Astrocyte of the spinal cord (primary cell): ENCODE results near the gene FRA10AC1.

Source experiments
- DNase-seq: peaks from one replicate; pipeline ENCODE4 v3.0.0; 2011; ENCODE audit warnings: low read depth, low spot score
- H3K4me3 ChIP-seq: 2 replicates; pipeline ENCODE4 v1.5.1; 2011; ENCODE audit warnings: low read depth, mild to moderate bottlenecking, low read length, moderate library complexity
- in situ Hi-C: cut with HindIII; loops from 2 replicates; pipeline ENCODE4 v1.10.0; 2017; ENCODE audit warnings: low sequenced_read_pairs
- TF ChIP-seq, protein P1 (sequence below): IDR thresholded peaks from 2 replicates; pipeline ENCODE4 v1.5.1; 2012; ENCODE audit warnings: low read depth, mild to moderate bottlenecking, low read length, inconsistent platforms

The FRA10AC1 gene

DNA sequence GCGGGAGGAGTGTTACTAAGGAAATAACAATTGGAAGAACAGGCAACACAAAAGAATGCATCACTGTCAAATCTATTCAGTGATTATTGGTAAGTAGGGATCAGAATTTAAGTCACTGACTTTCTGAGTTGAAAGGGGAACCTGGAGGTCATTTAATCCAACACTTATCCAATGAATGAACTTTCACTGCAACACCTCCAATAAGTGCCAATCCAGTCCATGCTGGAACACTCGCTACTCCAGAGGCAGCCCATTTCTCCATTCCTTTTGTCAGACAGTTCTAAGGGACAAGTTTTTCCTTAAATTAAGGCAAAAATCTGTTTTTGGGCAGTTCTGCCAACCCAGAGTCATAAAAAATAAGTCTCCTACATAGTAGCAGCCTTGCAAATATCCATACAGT lies 29.5 kb downstream of the FRA10AC1 start:
- in situ Hi-C loops = no loop called here
- TF ChIP-seq, protein P1, sequence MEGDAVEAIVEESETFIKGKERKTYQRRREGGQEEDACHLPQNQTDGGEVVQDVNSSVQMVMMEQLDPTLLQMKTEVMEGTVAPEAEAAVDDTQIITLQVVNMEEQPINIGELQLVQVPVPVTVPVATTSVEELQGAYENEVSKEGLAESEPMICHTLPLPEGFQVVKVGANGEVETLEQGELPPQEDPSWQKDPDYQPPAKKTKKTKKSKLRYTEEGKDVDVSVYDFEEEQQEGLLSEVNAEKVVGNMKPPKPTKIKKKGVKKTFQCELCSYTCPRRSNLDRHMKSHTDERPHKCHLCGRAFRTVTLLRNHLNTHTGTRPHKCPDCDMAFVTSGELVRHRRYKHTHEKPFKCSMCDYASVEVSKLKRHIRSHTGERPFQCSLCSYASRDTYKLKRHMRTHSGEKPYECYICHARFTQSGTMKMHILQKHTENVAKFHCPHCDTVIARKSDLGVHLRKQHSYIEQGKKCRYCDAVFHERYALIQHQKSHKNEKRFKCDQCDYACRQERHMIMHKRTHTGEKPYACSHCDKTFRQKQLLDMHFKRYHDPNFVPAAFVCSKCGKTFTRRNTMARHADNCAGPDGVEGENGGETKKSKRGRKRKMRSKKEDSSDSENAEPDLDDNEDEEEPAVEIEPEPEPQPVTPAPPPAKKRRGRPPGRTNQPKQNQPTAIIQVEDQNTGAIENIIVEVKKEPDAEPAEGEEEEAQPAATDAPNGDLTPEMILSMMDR = no peak
- no peak overlapping the region for H3K4me3 ChIP-seq
- DNase-seq = no peak

DNA sequence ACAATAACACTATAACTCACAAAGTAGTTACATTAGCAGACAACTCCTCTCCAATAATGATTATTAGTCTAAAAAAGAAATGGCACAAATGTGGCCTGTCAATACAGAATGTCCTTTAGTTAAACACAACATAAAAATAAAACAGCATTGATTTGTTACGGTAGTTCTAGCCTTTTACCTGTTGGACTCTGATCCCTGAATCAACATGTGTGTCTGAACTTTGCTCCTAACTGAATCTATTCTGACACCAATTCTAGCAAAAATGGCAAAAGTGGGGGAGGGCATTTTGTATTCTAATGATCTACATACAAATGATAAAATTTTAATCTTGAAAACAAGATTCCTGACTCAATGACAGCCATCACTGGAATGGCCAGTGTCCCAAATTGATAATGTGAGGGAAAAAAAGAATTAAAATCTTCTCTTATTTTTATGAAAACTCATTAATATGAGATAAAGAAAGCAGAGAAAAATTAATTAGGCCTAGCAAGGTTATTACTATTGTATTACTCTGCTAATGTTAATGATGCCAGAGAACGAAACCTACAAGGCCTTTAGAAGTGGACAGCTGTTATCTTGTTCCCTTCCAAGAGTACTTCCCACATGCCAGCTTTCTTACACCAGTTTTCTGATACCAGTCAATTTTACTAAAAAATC lies 30.2 kb downstream of the FRA10AC1 start:
- TF ChIP-seq, protein P1 = no peak
- in situ Hi-C loops = no loop called here
- no peak overlapping the region for H3K4me3 ChIP-seq
- DNase-seq = no peak

DNA sequence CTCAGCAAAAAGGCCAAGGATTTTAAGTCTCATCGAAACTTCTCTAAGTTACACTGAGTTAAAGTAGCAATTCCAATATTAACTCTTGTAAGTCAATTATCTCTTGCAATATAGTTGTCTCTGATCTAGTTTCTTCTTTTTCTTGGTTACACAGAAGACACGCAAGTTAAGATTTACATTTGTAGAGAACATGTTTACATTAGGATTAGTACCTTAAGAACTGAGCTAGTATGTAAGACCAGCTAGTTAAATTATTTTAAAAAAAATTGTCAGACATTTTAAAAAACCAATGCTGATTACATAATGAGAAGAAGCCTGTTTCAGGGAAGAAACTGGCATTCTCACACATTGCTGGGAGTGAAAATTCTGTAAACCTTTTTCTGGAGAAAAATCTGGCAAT lies 31.4 kb downstream of the FRA10AC1 start:
- DNase-seq = no peak
- in situ Hi-C loops = no loop called here

DNA sequence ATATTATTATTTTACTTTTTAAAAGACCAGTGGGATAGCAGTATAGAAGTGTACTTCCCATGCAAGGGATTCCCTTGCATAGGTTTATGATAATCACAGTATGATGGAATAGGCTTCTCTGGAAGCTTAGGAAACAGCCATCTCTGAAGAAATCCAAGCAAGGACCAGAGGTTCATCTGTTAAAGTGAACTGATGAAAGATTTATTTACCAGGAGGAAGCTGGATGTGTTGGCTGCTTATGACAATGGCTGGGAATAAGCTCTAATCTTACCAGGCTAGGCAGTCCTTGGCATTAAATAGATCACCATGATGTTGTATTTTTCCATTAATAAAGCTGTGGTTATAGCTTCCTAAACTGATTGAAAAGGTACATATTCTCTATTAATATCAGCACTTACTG lies 32.0 kb downstream of the FRA10AC1 start:
- no peak for DNase-seq
- TF ChIP-seq, protein P1 = no peak

More for the DNA sequence above, 31.4 kb downstream of the FRA10AC1 start:
- H3K4me3 ChIP-seq = no peak overlapping the region
- TF ChIP-seq, protein P1 = no peak

DNA sequence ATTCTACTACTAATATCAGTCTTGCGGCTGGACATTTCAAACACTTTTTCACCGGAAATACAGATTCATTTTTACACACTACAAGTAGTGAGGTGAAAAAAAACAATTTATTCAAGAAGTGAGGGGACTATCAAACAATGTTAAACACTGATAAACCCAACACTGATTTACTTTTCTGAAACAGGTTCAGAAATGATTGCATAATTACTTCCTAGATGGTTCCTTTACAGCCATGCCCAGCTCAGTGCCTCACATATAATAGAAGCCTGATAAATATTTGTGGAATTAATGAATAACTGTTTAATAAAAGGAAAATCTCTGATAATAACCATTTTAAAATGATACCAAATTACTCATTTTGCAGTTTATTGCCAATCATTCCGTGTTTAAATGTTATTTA lies 34.6 kb downstream of the FRA10AC1 start:
- in situ Hi-C loops = no loop called here
- no peak overlapping the region for H3K4me3 ChIP-seq
- TF ChIP-seq, protein P1 = no peak
- DNase-seq = no peak

More for the DNA sequence above, 32.0 kb downstream of the FRA10AC1 start:
- no peak overlapping the region for H3K4me3 ChIP-seq
- in situ Hi-C loops = no loop called here

DNA sequence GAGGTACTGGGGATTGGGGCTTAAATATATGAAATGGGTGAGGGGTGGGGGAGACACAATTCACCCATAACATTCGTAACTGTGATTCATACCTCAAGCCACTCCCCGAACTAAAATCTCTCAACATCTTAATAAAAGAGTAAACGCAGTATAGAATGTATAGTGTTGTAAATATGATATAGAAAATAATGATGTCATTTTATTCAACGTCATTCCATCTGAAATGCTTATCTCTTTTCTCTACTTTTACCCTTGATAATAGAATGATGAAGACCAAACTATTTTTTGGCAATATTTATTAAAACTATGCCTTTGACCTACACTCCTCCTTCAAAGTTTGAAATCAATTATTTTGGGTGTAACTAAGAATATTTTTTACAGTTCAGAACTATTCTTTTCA lies 36.4 kb downstream of the FRA10AC1 start:
- H3K4me3 ChIP-seq = no peak overlapping the region
- no peak for DNase-seq
- TF ChIP-seq, protein P1 = no peak
- in situ Hi-C loops = no loop called here
